Vagina (tissue), 2 donors: ENCODE results near the gene MT1H.

Experiments used
- POLR2A ChIP-seq, 2 donors: fragments of 450-650 bp; IDR thresholded peaks; one replicate each; pipeline ENCODE4 v1.6.1; 2017; ENCODE audit warnings: antibody characterized with exemption in 2 of 2, mild to moderate bottlenecking in 2 of 2, moderate library complexity in 2 of 2
- POLR2AphosphoS5 ChIP-seq, 2 donors: sonication (generic); formaldehyde crosslinking; IDR thresholded peaks; one replicate each; pipeline ENCODE4 v1.9.0; 2017; ENCODE audit warnings: antibody characterized with exemption in 2 of 2, mild to moderate bottlenecking in 2 of 2, low read depth in 1 of 2; ENCODE audit not compliant: insufficient read depth in 1 of 2
- TF ChIP-seq, protein P1 (sequence below), 3 experiments: fragments of 450-650 bp in 2 of 3; fragments of 200-600 bp in 1 of 3; sonication (generic) in 1 of 3; IDR thresholded peaks; one replicate each; pipeline ENCODE4 v1.5.1; 2017 to 2019; ENCODE audit warnings: antibody characterized with exemption in 3 of 3, mild to moderate bottlenecking in 2 of 3, moderate library complexity in 2 of 3

DNA sequence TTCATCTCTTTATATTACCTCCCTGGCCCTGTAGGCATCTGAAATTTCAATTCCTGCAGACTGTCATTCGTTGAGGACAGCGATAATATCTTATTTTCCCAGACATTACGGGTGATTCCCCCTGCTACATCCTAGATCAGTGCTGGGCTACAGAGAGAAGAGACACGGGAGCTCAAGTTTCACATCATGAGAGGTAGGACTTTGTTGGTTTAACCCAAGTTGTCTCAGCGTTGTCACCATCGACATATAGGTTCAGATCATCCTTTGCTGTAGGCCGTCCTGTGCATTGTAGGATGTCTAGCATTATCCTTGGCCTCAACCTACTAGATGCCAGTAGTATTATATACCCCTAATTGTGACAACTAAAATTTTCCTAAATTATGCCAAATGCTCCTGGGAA is 31.9 kb downstream of the MT1H start:
- TF ChIP-seq, protein P1, sequence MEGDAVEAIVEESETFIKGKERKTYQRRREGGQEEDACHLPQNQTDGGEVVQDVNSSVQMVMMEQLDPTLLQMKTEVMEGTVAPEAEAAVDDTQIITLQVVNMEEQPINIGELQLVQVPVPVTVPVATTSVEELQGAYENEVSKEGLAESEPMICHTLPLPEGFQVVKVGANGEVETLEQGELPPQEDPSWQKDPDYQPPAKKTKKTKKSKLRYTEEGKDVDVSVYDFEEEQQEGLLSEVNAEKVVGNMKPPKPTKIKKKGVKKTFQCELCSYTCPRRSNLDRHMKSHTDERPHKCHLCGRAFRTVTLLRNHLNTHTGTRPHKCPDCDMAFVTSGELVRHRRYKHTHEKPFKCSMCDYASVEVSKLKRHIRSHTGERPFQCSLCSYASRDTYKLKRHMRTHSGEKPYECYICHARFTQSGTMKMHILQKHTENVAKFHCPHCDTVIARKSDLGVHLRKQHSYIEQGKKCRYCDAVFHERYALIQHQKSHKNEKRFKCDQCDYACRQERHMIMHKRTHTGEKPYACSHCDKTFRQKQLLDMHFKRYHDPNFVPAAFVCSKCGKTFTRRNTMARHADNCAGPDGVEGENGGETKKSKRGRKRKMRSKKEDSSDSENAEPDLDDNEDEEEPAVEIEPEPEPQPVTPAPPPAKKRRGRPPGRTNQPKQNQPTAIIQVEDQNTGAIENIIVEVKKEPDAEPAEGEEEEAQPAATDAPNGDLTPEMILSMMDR (IDR thresholded peaks at IDR 0.05) = no peak
- no peak for TF ChIP-seq POLR2AphosphoS5 (IDR thresholded peaks at IDR 0.05; ENCODE audit: insufficient read depth in 1 of 2, low read depth in 1 of 2)
- no peak for TF ChIP-seq POLR2A (IDR thresholded peaks at IDR 0.05)
